ENCODE measurements around the gene INHA. TPM values are rescaled to one million over a fixed set of nuclear protein-coding genes. Genes with fewer than 3 reads are reported as not detected.

Gene INHA
- total RNA-seq, 1 experiment from 2014 or later: 0.31 TPM

DNA sequence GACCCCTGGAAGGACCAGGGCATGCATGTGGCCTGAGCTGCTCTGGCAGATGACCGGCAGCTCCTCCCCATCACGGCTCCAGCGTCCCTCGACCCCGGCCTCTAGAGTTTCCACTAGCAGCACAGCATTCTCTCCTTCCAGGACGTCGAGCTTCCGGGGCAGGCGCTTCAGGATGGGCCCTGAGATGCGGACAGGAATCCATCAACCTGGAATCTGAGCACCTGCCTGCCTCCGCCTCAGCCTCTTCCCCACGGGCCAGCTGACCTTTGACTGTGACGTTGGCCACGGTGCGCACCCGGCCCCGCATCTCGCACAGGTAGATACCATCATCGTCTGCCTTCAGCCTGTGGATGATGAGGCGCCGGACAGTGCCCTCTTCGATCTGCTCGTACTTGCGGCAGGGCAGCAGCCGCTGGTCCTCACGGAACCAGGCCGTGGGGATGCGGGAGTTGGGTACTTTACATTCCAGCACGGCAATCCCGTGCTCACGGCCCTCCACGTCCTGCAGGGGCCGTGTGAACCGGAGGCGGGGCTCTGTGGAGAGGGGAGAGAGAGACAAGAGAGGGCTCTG lies 4.2 kb upstream of the INHA start:
- Histone ChIP-seq H2BK5ac (ENCODE audit: insufficient read length, low read length) (no peak overlapping the region), H2BK15ac (ENCODE audit: low read depth, low read length) (no peak overlapping the region), H3K79me1 (ENCODE audit: insufficient read depth, low read depth, low read length, poor library complexity, severe bottlenecking) (no peaks in the 10 kb centered on the region), H3K23ac (ENCODE audit: insufficient read length, low read depth, low read length) (no peak overlapping the region), H4K91ac (ENCODE audit: insufficient read length, low read depth, low read length) (no peak overlapping the region), H3K14ac (ENCODE audit: insufficient read depth, low read length) (no peak overlapping the region), H2BK12ac (ENCODE audit: insufficient read length, low read depth, low read length) (no peak overlapping the region), H3K9ac (ENCODE audit: extremely low read depth, insufficient read length, low read length) (no peak overlapping the region), H3K27me3 (ENCODE audit: insufficient read depth, low read length) (no peaks in the 10 kb centered on the region; the same call in 1 of the 2 replicates), H3K79me2 (ENCODE audit: insufficient read depth, low read length) (no peaks in the 10 kb centered on the region), H3K4me2 (ENCODE audit: insufficient read depth, insufficient read length, low read length) (no peak overlapping the region), H3K56ac (ENCODE audit: insufficient read length, low read depth, low read length) (no peak overlapping the region), H3K4ac (ENCODE audit: low read depth, low read length) (no peak overlapping the region; the same call in 1 of the 2 replicates), H3K18ac (ENCODE audit: insufficient read length, low read depth, low read length) (no peak overlapping the region), H2AFZ (ENCODE audit: low read length) (no peak overlapping the region), H3K9me3 (ENCODE audit: control insufficient read depth, low read depth, low read length) (no peaks in the 10 kb centered on the region), H2AK5ac (ENCODE audit: insufficient read length, low read length) (no peak overlapping the region), H2BK20ac (ENCODE audit: low read depth, low read length, poor library complexity, severe bottlenecking) (no peak overlapping the region), H4K8ac (replicated peaks; ENCODE audit: insufficient read length, low read depth, low read length) (no peak overlapping the region), H3T11ph (ENCODE audit: low read length) (no peak overlapping the region), H3K4me1 (ENCODE audit: insufficient read depth, low read length) (peaks cover 8% of the 10 kb centered on the region; the same call in 1 of the 2 replicates), H4K5ac (ENCODE audit: insufficient read length, low read depth, low read length) (no peak overlapping the region), H4K20me1 (ENCODE audit: control insufficient read depth, insufficient read depth, insufficient read length) (no peaks in the 10 kb centered on the region), H3K23me2 (ENCODE audit: insufficient read length, low read depth, low read length, poor library complexity, severe bottlenecking) (peaks cover 7% of the 10 kb centered on the region), H2BK120ac (ENCODE audit: low read depth, low read length, poor library complexity, severe bottlenecking) (no peak overlapping the region), H3K27ac (ENCODE audit: insufficient read length, low read depth, low read length) (no peak overlapping the region)
- Mint-ChIP-seq H3K36me3 (ENCODE audit: insufficient read depth in 1 of 3, low read depth in 3 of 3) (peaks cover 46 to 63% (median 61%) of the 10 kb centered on the region in 3 experiments), H3K27ac (peak overlapping the region in 2 of 3 experiments; percentile 34 to 92; a peak in 3 of 7 replicates), H3K9me3 (no peaks in the 10 kb centered on the region; a peak in 1 of 5 replicates), H3K4me1 (peaks cover 61 to 66% of the 10 kb centered on the region in 2 experiments), H3K27me3 (ENCODE audit: low read depth) (peaks cover 6% of the 10 kb centered on the region), H3K4me3 (peak overlapping the region in 1 of 2 experiments; percentile 53; a peak in 1 of 5 replicates)
- WGBS (ENCODE audit: extremely low coverage, insufficient read length, low lambda C conversion rate): no CpG with 5 or more reads among the region's 35 CpGs
- DNase-seq: no peak
- TF ChIP-seq, protein P1, sequence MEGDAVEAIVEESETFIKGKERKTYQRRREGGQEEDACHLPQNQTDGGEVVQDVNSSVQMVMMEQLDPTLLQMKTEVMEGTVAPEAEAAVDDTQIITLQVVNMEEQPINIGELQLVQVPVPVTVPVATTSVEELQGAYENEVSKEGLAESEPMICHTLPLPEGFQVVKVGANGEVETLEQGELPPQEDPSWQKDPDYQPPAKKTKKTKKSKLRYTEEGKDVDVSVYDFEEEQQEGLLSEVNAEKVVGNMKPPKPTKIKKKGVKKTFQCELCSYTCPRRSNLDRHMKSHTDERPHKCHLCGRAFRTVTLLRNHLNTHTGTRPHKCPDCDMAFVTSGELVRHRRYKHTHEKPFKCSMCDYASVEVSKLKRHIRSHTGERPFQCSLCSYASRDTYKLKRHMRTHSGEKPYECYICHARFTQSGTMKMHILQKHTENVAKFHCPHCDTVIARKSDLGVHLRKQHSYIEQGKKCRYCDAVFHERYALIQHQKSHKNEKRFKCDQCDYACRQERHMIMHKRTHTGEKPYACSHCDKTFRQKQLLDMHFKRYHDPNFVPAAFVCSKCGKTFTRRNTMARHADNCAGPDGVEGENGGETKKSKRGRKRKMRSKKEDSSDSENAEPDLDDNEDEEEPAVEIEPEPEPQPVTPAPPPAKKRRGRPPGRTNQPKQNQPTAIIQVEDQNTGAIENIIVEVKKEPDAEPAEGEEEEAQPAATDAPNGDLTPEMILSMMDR (conservative IDR thresholded peaks at IDR 0.05): no peak
